Activated CD8-positive, alpha-beta T cell treated with anti-CD3 and anti-CD28 coated beads for 36 hours (primary cell): ENCODE measurements around the gene RAB1B. TPM values are rescaled to one million over a fixed set of nuclear protein-coding genes. Genes with fewer than 3 reads are reported as not detected.

Experiments
- ATAC-seq: fragments of 200-7000 bp; cut with Tn5 transposase; one replicate; pipeline ENCODE4 v1.10.0; 2021; ENCODE audit warnings: mild to moderate bottlenecking, moderate library complexity
- CTCF ChIA-PET: fragments of 350-600 bp; sonication (Branson Sonifier 250); formaldehyde crosslinking; loops from one replicate; lab custom pipeline; 2021; ENCODE audit warnings: antibody characterized with exemption; lab: Charles Lee
- POLR2A ChIA-PET: fragments of 350-600 bp; sonication (Branson Sonifier 250); formaldehyde crosslinking; loops from one replicate; lab custom pipeline; 2021; ENCODE audit warnings: antibody characterized with exemption; lab: Charles Lee
- DNase-seq: peaks from one replicate; pipeline ENCODE4 v3.0.0-alpha.2; 2020
- H3K27ac Mint-ChIP-seq: one replicate; pipeline ENCODE4 v1.8.0; 2021; ENCODE audit warnings: mild to moderate bottlenecking, mixed read lengths
- H3K27me3 Mint-ChIP-seq: one replicate; pipeline ENCODE4 v1.8.0; 2021; ENCODE audit warnings: mixed read lengths
- H3K36me3 Mint-ChIP-seq: one replicate; pipeline ENCODE4 v1.8.0; 2021; ENCODE audit warnings: low read depth, mixed read lengths
- H3K4me1 Mint-ChIP-seq: one replicate; pipeline ENCODE4 v1.8.0; 2021; ENCODE audit warnings: low read depth, mixed read lengths
- H3K4me3 Mint-ChIP-seq: one replicate; pipeline ENCODE4 v1.8.0; 2021; ENCODE audit warnings: mild to moderate bottlenecking, moderate library complexity, mixed read lengths
- H3K9me3 Mint-ChIP-seq: one replicate; pipeline ENCODE4 v1.8.0; 2021; ENCODE audit warnings: mixed read lengths
- CTCF ChIP-seq: fragments of 200-600 bp; IDR thresholded peaks from one replicate; pipeline ENCODE4 v1.8.0; 2022; ENCODE audit warnings: antibody characterized with exemption, mild to moderate bottlenecking
- intact Hi-C: fragments of 100-400 bp; cut with micrococcal nuclease; formaldehyde crosslinking; loops from one replicate; pipeline ENCODE4 v1.10.0; 2022
- total RNA-seq, 2 experiments: library from RNA; stranded (reverse); gene quantifications; one replicate each; pipeline ENCODE4 v1.2.3, GENCODE V29; 2021

RAB1B gene
- total RNA-seq, 2 experiments from 2014 or later, result 97.9 to 98.2 TPM

- no peak for DNase-seq
- H3K4me1 Mint-ChIP-seq, result peaks cover 20% of the 10 kb centered on the region
- ChIA-PET POLR2A (interaction anchor here (0.6 to 0.8 kb wide), 2 partner anchors 19 to 100 kb away, joined by 3 read pairs; no protein-coding TSS in a partner anchor), CTCF (no interaction called here)
- no peaks in the 10 kb centered on the region for H3K9me3 Mint-ChIP-seq
- intact Hi-C loops, result no loop called here
- no peak overlapping the region for H3K27ac Mint-ChIP-seq
- no peak overlapping the region for H3K4me3 Mint-ChIP-seq
- no peaks in the 10 kb centered on the region for H3K36me3 Mint-ChIP-seq
- TF ChIP-seq CTCF, result no peak
- ATAC-seq, result no peak
- peaks cover 17% of the 10 kb centered on the region for H3K27me3 Mint-ChIP-seq
These were observed 25.6 kb downstream of the RAB1B start for GRCh38 chr11:66293777-66294625.

GRCh38 chr11:66294626-66295620 lies 26.5 kb downstream of the RAB1B start:
- no peak overlapping the region for H3K27ac Mint-ChIP-seq
- CTCF ChIA-PET, result no interaction called here
- ATAC-seq, result no peak
- TF ChIP-seq CTCF, result no peak
- DNase-seq, result no peak
- H3K4me3 Mint-ChIP-seq, result no peak overlapping the region
- H3K36me3 Mint-ChIP-seq, result no peaks in the 10 kb centered on the region
- peaks cover 17% of the 10 kb centered on the region for H3K27me3 Mint-ChIP-seq
- peaks cover 15% of the 10 kb centered on the region for H3K4me1 Mint-ChIP-seq
- H3K9me3 Mint-ChIP-seq, result no peaks in the 10 kb centered on the region
- POLR2A ChIA-PET, result interaction anchor here (0.8 to 1.0 kb wide), 2 partner anchors 10 to 99 kb away, joined by 3 read pairs; no protein-coding TSS in a partner anchor
- intact Hi-C loops, result no loop called here

GRCh38 chr11:66297610-66298009 lies 29.2 kb downstream of the RAB1B start:
- H3K27me3 Mint-ChIP-seq, result peaks cover 9% of the 10 kb centered on the region
- no peak for TF ChIP-seq CTCF
- ChIA-PET POLR2A (interaction anchor here (0.6 to 0.7 kb wide), 2 partner anchors 15 to 16 kb away, joined by 3 read pairs; no protein-coding TSS in a partner anchor), CTCF (interaction anchor here (1.0 to 2.7 kb wide), 6 partner anchors 14 to 518 kb away, joined by 3 to 7 read pairs (median 4); no protein-coding TSS in a partner anchor)
- no peaks in the 10 kb centered on the region for H3K9me3 Mint-ChIP-seq
- H3K4me3 Mint-ChIP-seq, result no peak overlapping the region
- no peaks in the 10 kb centered on the region for H3K36me3 Mint-ChIP-seq
- H3K27ac Mint-ChIP-seq, result no peak overlapping the region
- intact Hi-C loops, result no loop called here
- peaks cover 3% of the 10 kb centered on the region for H3K4me1 Mint-ChIP-seq
- ATAC-seq, result no peak
- DNase-seq, result no peak

- no peak for ATAC-seq
- CTCF ChIA-PET, result interaction anchor here (1.1 to 4.2 kb wide), 4 partner anchors 12 to 90 kb away, joined by 3 to 37 read pairs (median 6); no protein-coding TSS in a partner anchor
- intact Hi-C loops, result no loop called here
These were observed 30.7 kb downstream of the RAB1B start for GRCh38 chr11:66299186-66299585.

More at GRCh38 chr11:66299186-66299585, 30.7 kb downstream of the RAB1B start:
- no peak overlapping the region for H3K4me3 Mint-ChIP-seq
- H3K36me3 Mint-ChIP-seq, result no peaks in the 10 kb centered on the region
- POLR2A ChIA-PET, result no interaction called here
- no peaks in the 10 kb centered on the region for H3K4me1 Mint-ChIP-seq
- no peaks in the 10 kb centered on the region for H3K27me3 Mint-ChIP-seq
- DNase-seq, result no peak
- no peaks in the 10 kb centered on the region for H3K9me3 Mint-ChIP-seq
- no peak for TF ChIP-seq CTCF
- H3K27ac Mint-ChIP-seq, result no peak overlapping the region
